Raji (cell line): ENCODE results near the gene FMNL1.

Experiments used
- POLR2A ChIP-seq: IDR thresholded peaks from 2 replicates; pipeline ENCODE4 v1.6.1; 2011; ENCODE audit warnings: low read depth, low read length, control low read depth; ENCODE audit not compliant: insufficient read depth

Gene FMNL1

DNA sequence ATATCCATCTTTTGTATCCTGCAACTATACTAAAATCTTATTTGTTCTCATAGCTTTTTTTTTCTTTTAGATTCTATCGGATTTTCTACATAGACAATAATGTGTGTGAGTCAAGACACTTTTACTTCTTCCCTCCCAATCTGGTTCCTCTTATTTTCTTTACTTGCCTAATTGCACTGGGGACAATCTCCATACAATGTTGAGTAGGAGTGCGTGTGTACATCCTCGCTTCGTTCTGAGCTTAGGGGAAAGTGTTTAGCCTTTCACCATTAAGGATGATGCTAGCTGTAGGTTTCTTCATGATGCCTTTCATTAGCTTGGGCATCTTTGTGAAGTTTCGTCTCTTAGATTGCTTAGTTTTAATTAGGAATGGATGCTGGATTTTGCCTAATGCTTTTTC is 37.3 kb downstream of the FMNL1 start:
- no peak for TF ChIP-seq POLR2A

- TF ChIP-seq POLR2A, result no peak
These were observed 38.6 kb downstream of the FMNL1 start for GRCh38 chr17:45260204-45260783.

- no peak for TF ChIP-seq POLR2A
These were observed 40.2 kb downstream of the FMNL1 start, which contains the start of gene SPATA32 for GRCh38 chr17:45261577-45262515. TSS of gene SPATA32 (minus strand) at chr17:45262094. CDS start at chr17:45262016, 78 bp downstream.

DNA sequence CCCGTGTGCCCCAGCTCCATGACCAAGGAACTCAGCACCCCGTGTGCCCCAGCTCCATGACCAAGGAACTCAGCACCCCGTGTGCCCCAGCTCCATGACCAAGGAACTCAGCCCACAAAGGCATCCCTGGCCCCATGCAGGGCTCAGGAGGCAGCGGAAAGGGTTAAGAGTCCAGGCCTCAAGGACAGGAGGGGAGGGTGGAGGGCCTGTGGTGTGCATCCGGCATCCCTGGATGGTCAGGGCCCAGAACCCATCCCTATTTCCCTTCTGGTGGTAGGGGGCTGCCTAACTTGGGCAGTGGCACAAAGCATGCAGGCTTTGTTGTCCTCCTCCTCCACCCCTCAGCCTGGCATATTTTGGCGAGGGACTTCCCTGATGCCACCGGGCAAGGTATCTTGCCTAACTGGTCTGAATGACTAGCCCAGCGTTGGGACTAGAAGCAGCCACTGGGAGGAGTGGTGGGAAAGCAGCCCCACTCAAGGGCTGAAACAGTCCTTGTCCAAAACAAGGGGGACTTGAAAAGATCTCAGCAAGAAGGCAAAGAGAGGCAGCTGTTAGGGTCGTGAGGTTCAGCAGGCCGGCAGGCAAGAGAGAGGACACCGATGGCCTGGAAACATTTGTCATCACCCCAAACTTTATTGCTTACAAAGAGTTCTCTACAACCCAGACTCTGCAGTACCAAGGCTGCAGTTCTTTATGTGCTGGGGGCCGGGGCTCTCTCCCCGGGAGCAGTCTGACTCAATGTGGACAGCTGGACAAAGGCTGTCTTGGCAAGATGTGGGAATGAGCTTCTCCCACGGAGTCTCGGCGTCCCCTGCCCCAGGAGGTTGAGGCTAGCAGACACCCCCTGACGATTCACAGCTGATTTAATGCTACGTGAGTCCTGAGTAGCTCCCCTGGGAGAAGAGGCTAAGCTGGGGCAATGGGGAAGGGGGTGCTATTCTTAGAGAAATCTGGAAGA is 41.1 kb downstream of the FMNL1 start:
- no peak for TF ChIP-seq POLR2A

DNA sequence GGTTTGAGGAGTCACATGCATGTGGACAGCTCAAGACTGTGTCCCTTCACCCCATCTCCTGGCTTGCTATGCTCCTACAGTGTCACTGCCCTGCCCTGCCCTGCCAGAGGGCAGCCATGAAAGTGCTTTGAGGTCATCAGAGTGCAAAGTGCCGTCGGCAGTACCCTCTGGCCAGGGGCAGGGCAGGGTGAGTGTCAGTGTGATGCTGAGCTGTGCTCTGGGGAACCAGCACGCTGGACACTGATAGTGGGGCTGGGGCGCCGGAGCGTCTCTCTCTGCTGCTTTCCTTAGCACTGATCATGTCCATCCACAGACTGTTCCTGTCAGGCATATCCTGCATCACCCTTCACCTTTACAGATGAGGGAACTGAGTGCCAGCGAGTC is 41.8 kb downstream of the FMNL1 start:
- TF ChIP-seq POLR2A, result no peak

- TF ChIP-seq POLR2A, result no peak
These were observed 42.7 kb downstream of the FMNL1 start for GRCh38 chr17:45264430-45264829.

- TF ChIP-seq POLR2A, result no peak
These were observed 43.3 kb downstream of the FMNL1 start for GRCh38 chr17:45264988-45265387.

DNA sequence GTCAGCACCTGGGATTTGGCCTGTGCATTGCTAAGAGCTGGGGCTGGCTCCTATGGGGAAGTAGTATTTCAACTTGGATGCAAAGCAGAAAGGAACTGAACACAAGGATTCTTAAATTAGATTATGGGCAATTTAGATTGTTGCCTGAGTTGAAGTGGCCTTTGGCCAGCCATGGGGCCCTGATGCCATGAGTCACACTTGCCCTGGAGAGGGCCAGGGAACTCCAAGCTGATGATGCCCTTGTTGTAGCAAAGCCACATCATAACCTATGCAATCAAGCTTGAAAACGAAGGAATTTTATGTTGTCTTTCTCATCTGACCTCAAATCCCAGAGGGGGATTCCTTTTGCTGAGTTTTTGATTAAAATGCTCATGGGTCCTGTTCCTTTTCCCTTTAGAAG is 44.1 kb downstream of the FMNL1 start:
- TF ChIP-seq POLR2A, result no peak

DNA sequence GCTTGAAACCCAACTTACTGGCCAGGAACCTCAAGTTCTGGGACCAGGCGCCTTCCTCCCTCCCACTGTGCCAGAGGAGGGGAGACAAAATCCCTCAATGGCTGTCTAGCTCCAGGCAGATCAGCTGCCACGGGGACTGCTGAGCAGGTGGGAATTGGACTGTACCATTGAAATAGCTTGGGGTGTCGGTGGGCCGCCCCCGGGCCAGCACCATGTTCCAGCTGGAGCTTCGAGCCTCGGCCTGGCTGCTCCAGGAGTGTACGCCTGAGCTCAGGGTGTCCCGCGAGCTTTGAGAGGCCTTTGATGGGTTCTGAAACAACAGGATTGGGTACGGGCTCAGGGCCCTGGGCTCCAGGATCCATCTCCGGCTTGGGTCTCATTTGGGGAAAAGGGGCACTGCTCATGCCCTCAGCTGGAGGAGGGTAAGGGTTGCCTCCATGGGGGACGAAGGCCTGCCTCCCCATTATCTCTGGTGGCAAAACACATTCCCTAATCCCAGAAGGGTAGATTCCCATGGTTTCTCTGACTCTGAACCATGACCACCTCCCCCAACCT is 44.8 kb downstream of the FMNL1 start:
- no peak for TF ChIP-seq POLR2A

GRCh38 chr17:45267436-45268055 is 45.9 kb downstream of the FMNL1 start:
- TF ChIP-seq POLR2A, result no peak

- no peak for TF ChIP-seq POLR2A
These were observed 48.2 kb downstream of the FMNL1 start for GRCh38 chr17:45269912-45270311.

DNA sequence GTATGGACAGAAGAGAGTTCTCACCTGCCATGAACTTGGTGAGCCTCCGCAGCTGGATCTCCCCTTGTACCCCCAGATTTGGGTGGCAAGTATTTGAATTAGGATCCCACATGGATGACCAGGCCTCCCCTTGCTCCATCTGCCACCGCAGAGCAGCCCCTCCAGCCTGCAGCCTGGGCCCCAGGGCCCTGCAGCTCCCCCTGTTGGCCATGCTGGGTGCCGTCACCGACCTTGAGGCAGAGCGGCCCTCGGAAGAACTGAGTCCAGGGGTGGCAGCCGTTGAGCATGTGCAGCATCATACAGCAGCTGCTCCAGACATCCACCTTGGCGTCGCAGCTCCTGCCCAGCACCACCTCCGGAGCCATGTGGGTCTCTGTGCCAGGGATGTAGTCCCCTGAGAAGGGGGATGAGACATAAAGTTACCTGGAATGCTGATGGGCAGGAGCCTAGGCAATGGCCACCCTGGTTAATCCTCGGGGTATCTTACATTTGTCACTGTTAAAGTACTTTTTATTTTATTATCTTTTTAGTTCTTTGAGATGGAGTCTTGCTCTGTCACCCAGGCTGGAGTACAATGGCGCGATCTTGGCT is 49.2 kb downstream of the FMNL1 start:
- TF ChIP-seq POLR2A, result no peak

DNA sequence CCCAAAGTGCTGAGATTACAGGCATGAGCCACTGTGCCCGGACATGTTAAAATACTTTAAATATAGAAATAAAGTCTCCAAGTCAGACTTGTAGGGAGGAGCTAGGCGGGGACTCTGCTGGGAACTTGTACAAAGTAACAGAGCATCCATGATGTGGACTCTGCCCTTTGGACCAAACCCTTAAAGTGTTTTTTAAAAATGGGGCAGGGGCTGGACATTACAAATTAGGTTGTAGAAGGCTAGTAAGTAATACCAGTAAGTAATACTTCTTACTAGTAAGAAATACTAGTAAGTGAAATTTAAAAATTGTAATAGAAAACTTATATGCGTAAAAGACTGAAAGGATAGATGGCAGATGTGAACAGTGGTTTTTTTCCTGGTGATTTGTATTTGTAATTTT is 49.9 kb downstream of the FMNL1 start:
- TF ChIP-seq POLR2A, result no peak

DNA sequence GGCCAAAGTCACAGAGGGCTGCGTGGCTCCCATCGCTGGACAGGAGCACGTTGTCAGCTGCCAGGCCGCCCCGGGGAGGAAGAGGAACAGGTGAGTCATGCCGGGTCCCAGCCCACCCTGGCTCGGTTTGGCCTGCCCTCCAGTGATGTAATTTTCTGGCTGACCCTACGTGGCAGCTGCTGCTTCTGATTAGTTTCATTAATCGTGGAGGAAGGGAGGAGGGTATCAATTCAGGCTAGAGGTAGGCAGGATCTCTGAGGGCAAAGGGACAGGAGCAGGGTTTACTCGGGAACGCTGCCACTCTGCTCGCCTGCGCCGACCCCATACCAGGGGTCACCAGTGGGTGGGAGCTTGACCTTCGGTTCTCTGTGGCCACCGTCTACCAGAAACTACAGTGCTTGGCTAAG is 51.9 kb downstream of the FMNL1 start:
- TF ChIP-seq POLR2A, result no peak
